CD4-positive, alpha-beta T cell treated with Interleukin-2 at 100 ng/mL for 4 hours (primary cell): ENCODE measurements around the gene LBX1.

Experiments
- DNase-seq: peaks from one replicate; pipeline ENCODE4 v3.0.0-alpha.2; 2020; ENCODE audit warnings: low spot score

Gene LBX1

GRCh38 chr10:101241840-101242707, 12.8 kb upstream of the LBX1 start:
- DNase-seq = no peak

GRCh38 chr10:101238732-101239105, 9.5 kb upstream of the LBX1 start:
- DNase-seq = no peak

GRCh38 chr10:101237982-101238731, 8.9 kb upstream of the LBX1 start:
- no peak for DNase-seq

- no peak for DNase-seq
Measured at GRCh38 chr10:101237081-101237981, 8.1 kb upstream of the LBX1 start.

GRCh38 chr10:101236376-101237080, 7.3 kb upstream of the LBX1 start:
- no peak for DNase-seq

GRCh38 chr10:101235766-101236165, 6.5 kb upstream of the LBX1 start:
- DNase-seq = no peak

GRCh38 chr10:101234333-101234732, 5.1 kb upstream of the LBX1 start:
- no peak for DNase-seq

GRCh38 chr10:101233863-101234262, 4.6 kb upstream of the LBX1 start:
- no peak for DNase-seq

GRCh38 chr10:101233443-101233842, 4.2 kb upstream of the LBX1 start:
- DNase-seq = no peak

- no peak for DNase-seq
Measured at GRCh38 chr10:101231912-101232689, 2.8 kb upstream of the LBX1 start.

GRCh38 chr10:101231092-101231491, 1.8 kb upstream of the LBX1 start:
- no peak for DNase-seq

- DNase-seq = no peak
Measured at GRCh38 chr10:101230183-101230917, 1.1 kb upstream of the LBX1 start.

GRCh38 chr10:101228966-101229265, 347 bp downstream of the LBX1 start:
- DNase-seq = no peak

GRCh38 chr10:101228153-101228965, 904 bp downstream of the LBX1 start:
- DNase-seq = no peak

- DNase-seq = no peak
Measured at GRCh38 chr10:101227429-101228152, 1.7 kb downstream of the LBX1 start.

- peak; percentile 32 for DNase-seq
Measured at GRCh38 chr10:101226491-101227428, 2.5 kb downstream of the LBX1 start.

- no peak for DNase-seq
Measured at GRCh38 chr10:101225846-101226421, 3.3 kb downstream of the LBX1 start.
